ENCODE data around the gene HOOK1. TPM values are rescaled to one million over a fixed set of nuclear protein-coding genes. Genes with fewer than 3 reads are reported as not detected.

Gene HOOK1
- total and polyA plus RNA-seq, 2 donors from 2014 or later, result 9.4 to 55.4 TPM

DNA sequence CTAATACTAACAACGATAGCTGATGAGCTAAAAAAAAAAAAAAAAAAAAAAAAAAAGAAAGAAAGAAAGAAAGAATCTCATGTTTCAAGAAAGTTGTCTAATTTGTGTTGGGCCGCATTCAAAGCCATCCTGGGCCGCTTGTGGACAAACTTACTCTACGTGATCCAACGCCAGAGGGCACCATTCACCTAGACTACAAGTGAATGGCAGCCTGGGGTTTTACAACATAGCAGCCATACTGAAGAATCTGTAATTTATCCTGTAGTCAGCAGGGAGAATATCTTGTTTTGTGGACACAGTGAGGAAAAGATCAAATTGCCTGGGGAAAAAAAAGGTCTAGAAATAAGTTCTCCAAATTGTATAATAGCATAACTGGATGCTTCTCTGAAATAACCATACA, 64.8 kb downstream of the HOOK1 start:
- H3K27ac ChIP-seq (ENCODE audit: low read depth in 2 of 2, low read length in 2 of 2), result no peak overlapping the region
- DNase-seq, result peak in 4 of 5 donors; percentile 69 to 90 (median 78)
- peak; percentile 62 for TF ChIP-seq CTCF (IDR thresholded peaks at IDR 0.05; ENCODE audit: borderline replicate concordance, extremely low read depth, insufficient read depth)
- no peak overlapping the region for H3K4me3 ChIP-seq (ENCODE audit: low read length in 3 of 3)
- no peaks in the 10 kb centered on the region for H3K27me3 ChIP-seq (ENCODE audit: control insufficient read depth, insufficient read depth, low read length)
- H3K9ac ChIP-seq (ENCODE audit: low read length in 3 of 3), result no peak overlapping the region
- no peaks in the 10 kb centered on the region for H3K9me3 ChIP-seq (ENCODE audit: control insufficient read depth in 2 of 3, insufficient read depth in 1 of 3, low read length in 3 of 3)
- FAIRE-seq, result peak; percentile 58
- no peaks in the 10 kb centered on the region for H3K4me1 ChIP-seq (ENCODE audit: control insufficient read depth in 2 of 3, insufficient read depth in 2 of 3, low read depth in 1 of 3, low read length in 3 of 3)
- intact Hi-C loops (cut with DNase I), result no loop called here
- H3K36me3 ChIP-seq (ENCODE audit: control insufficient read depth in 2 of 3, insufficient read depth in 3 of 3, low read length in 3 of 3), result no peaks in the 10 kb centered on the region

DNA sequence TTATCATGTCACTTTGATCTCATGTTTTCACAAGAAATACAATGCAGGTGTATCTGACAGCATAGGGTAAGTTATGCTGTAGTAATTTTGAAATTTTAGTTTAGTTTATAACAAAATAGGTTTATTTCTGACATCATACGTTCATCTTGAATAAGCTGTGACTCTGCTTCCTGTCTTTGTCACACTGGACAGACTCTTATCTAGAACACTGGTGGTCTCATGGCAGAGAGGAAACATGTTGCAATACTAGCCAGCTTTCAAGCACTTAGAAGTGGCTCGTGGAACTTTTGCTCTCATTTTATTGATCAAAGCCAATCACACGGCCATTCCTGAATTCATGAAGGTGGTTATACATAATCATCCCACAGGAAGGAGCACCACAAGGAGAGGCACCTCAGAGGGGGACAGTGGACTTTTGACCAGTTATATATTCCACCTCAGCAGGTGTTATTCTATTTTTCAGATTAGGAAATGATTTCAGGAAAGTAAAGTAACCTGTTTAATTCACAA, 65.3 kb downstream of the HOOK1 start:
- Histone ChIP-seq H3K4me1 (ENCODE audit: control insufficient read depth in 2 of 3, insufficient read depth in 2 of 3, low read depth in 1 of 3, low read length in 3 of 3) (no peaks in the 10 kb centered on the region), H3K36me3 (ENCODE audit: control insufficient read depth in 2 of 3, insufficient read depth in 3 of 3, low read length in 3 of 3) (no peaks in the 10 kb centered on the region), H3K9ac (ENCODE audit: low read length in 3 of 3) (no peak overlapping the region), H3K27ac (ENCODE audit: low read depth in 2 of 2, low read length in 2 of 2) (no peak overlapping the region), H3K4me3 (ENCODE audit: low read length in 3 of 3) (no peak overlapping the region), H3K9me3 (ENCODE audit: control insufficient read depth in 2 of 3, insufficient read depth in 1 of 3, low read length in 3 of 3) (no peaks in the 10 kb centered on the region), H3K27me3 (ENCODE audit: control insufficient read depth, insufficient read depth, low read length) (no peaks in the 10 kb centered on the region)
- intact Hi-C loops (cut with DNase I), result no loop called here
- no peak for FAIRE-seq
- no peak for TF ChIP-seq CTCF (IDR thresholded peaks at IDR 0.05; ENCODE audit: borderline replicate concordance, extremely low read depth, insufficient read depth)
- DNase-seq, result no peak

DNA sequence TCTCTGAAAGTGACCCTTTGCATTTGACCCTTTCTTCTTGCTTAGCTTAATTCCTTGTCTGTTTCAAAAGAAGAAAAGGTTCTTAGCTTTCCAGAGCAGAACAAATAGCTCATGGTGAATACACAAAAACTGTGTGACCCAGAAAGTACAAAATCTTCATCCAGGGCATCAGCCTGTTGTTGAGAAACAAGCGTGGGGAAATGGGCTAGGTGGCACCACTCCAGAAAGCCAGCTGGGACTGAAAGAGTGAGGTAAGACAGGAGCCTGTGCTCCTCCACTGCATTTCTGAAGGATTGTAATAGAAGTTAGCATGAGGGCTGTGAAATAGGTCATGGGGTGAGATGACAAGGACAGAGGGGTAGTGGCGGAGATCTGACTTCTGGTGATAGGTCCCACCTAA, 66.0 kb downstream of the HOOK1 start:
- Histone ChIP-seq H3K4me3 (ENCODE audit: low read length in 3 of 3) (no peak overlapping the region), H3K9ac (ENCODE audit: low read length in 3 of 3) (no peak overlapping the region), H3K27me3 (ENCODE audit: control insufficient read depth, insufficient read depth, low read length) (no peaks in the 10 kb centered on the region), H3K4me1 (ENCODE audit: control insufficient read depth in 2 of 3, insufficient read depth in 2 of 3, low read depth in 1 of 3, low read length in 3 of 3) (no peaks in the 10 kb centered on the region), H3K27ac (ENCODE audit: low read depth in 2 of 2, low read length in 2 of 2) (no peak overlapping the region), H3K9me3 (ENCODE audit: control insufficient read depth in 2 of 3, insufficient read depth in 1 of 3, low read length in 3 of 3) (no peaks in the 10 kb centered on the region), H3K36me3 (ENCODE audit: control insufficient read depth in 2 of 3, insufficient read depth in 3 of 3, low read length in 3 of 3) (no peaks in the 10 kb centered on the region)
- FAIRE-seq (no peak), DNase-seq (no peak)
- no peak for TF ChIP-seq CTCF (IDR thresholded peaks at IDR 0.05; ENCODE audit: borderline replicate concordance, extremely low read depth, insufficient read depth)
- intact Hi-C loops (cut with DNase I), result no loop called here

All from kidney (tissue), 14 donors.